Stimulated activated CD8-positive, alpha-beta memory T cell treated with anti-CD3 and anti-CD28 coated beads, Interleukin-15, amount 100 ng/mL, for 48 hours (primary cell): Measurements from ENCODE around the gene SUCNR1.
"Not testable (repeated sequence)": the region's sequence is repeated elsewhere in the genome, so short reads cannot be mapped to it uniquely, and the experiment has no call there.

Source experiments
- DNase-seq, 2 donors: peaks; one replicate each; pipeline ENCODE4 v3.0.0-alpha.2; 2020; ENCODE audit warnings: low read depth in 2 of 2

The SUCNR1 gene

DNA sequence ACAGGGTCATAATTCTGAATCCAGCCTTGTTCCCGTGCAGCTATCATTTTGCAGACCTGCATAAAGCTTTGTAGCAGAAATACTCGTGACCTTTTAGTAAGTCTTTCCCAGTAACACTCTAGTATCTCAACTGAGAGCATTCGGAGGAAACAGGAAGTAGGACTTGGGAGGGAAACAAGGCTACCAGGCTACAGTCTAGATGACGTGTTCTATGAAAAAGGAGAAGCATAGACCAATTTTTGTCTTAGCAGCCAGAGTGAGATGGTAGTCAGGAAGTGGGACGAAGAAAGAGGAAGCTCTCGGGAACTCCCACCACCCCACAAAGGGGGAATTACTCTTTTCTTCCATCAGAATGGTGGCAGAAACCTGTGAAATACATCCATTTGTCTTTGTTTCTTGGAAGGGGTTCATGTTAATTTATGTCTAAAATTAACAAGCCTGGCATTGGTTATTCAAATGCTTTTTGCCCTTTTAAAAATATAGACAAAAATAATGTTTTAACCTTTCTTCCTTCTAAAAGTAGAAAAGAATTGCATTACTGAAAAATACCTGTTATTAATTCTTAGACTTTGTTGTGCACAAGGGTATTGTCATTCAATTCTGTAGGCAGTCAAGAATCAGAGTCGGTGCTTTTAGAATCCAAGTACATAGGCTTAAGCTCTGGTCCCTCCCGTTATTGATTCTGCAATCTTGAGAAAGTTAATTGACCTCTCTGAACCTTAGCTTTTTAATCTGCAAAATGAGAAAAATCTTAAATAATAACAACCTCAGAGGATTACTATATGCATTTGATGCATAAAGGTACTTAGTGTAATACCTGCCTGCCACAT is 1.6 kb upstream of the SUCNR1 start:
- no peak for DNase-seq

DNA sequence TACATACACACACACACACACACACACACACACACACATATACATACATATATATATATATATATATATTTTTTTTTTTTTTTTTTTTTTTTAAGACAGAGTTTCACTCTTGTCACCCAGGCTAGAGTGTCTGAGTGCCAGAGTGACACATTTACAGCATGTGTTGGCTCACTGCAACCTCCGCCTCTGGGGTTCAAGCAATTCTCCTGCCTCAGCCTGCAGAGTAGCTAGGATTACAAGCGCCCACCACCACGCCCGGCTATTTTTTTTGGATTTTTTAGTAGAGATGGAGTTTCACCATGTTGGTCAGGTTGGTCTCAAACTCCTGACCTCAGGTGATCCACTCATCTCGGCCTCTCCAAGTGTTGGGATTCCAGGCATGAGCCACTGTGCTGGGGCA is 636 bp downstream of the SUCNR1 start:
- DNase-seq: not testable (repeated sequence)

DNA sequence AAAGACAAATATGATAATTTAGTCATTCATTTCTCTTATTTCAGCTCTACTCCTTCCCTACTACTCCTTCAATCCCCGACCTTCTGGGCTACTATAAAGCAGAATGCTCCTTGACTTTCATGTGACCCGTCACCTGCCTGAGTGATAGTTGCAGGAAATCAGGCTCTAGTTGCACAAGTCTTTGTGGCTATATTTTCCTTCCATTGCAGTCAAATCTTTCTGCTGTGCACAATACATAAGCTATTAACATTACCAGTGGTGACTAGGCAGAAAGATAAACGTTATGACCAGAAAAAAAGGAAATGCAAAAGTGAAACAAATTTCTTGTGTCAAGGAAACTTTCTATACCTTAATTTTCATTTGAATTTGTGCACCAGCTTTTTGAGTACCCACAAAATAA is 2.3 kb downstream of the SUCNR1 start:
- DNase-seq: no peak

DNA sequence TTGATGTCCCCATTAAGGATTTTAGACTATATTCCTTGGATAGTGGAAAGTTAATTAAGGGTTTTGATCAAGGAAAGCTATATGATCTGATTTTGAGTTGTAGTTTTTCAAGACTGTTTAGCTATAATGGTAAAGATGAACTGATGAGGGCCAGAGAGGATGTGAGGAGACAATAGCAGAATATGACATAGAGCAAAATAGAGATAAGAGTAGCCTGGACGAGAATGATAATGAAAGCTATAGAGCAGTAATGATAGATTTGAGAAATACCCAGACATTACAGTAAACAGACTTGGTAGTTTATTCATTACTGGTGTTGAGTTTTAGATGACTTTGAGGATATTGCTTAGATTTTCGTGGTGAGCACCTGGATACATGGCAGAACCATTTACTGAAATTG is 3.8 kb downstream of the SUCNR1 start:
- no peak for DNase-seq

DNA sequence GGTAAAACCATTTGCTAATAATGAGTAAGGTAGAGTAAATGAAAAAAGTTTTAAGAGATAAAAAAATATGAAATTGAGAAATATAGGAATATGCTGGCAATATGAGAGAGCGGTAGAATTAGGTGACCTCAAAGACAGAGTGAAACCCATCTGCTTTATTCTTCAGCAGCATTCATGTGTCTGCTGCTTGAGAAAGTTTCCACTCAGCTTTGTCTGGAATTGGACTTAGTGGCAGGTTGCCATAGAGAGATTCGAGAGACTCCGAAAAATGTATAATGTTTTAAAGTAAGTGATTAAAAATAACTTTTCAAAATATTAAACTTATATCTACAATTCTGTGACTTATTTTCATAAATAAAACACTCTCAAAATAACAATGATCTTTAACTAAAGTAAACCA is 5.0 kb downstream of the SUCNR1 start:
- no peak for DNase-seq

DNA sequence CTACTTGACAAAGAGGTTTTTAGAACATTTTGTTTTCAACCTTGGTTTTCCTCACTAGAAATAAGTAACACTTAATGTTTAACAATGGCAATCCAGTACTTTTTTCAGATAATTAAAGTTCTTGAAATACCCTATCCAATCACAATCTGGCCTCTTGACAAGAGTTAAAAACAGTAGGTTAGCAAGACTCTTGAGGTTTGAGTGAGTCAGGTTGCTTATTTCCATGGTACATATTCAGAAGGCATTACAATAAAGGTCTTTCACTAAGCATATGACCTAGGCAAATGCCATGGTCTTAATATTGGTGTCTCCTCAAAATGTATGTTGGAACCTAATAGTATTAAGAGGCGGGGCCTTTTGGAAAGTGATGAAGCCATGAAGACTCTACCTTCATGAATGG is 5.6 kb downstream of the SUCNR1 start:
- no peak for DNase-seq

DNA sequence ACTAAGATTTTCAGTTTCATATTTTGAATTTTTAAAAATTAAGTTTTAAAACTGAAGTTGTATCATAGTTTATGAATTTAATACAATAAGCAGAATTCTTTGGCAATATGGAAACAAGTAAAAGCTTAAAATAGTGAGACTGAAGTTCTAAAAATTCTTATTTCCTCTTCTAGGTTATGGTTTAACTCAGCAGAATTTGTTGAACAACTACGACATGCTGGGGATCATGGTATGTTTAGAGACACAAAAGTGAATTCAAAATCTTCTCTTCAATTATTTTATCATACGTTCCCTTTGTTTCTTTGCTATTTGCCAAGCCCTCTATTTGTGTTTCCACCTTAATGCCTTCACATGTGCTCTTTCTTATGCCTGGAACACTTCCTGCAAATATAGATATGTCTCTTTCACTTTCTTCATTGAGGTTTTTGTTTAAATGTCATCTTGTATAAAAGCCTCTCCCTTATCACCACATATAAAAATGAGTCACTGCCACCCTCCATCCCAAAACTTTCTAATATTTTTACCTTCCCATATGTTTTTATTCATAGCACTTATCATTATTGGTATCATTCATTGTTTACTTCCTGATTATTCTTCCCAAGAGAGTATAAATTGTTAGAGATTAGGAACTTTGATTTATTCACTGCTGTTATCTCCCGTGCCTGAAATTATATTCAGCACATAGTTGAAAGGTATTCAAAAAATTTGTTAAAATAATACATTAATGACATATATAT is 6.4 kb downstream of the SUCNR1 start:
- no peak for DNase-seq

DNA sequence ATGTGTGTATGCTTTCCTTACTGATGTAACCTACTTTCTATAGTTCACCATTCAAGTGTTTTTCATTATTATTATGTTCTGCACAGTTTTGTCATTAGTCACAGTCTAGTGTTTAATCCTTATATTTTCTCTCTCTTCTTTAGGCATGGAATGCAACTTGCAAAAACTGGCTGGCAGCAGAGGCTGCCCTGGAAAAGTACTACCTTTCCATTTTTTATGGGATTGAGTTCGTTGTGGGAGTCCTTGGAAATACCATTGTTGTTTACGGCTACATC is 6.9 kb downstream of the SUCNR1 start:
- no peak for DNase-seq

DNA sequence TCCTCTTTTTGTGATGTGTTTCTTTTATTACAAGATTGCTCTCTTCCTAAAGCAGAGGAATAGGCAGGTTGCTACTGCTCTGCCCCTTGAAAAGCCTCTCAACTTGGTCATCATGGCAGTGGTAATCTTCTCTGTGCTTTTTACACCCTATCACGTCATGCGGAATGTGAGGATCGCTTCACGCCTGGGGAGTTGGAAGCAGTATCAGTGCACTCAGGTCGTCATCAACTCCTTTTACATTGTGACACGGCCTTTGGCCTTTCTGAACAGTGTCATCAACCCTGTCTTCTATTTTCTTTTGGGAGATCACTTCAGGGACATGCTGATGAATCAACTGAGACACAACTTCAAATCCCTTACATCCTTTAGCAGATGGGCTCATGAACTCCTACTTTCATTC is 7.7 kb downstream of the SUCNR1 start:
- no peak for DNase-seq

DNA sequence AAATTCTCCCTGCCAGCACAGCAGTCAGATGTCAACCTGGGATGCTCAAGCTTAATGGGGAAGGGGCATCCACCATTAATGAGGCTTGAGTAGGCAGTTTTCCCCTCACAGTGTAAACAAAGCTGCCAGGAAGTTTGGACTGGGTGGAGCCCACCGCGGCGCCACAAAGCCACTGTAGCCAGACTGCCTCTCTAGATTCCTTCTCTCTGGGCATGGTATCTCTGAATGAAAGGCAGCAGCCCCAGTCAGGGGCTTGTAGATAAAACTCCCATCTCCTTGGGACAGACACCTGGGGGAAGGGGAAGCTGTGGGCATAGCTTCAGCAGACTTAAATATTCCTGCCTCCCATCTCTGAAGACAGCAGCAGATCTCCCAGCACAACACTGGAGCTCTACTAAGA is 12.0 kb downstream of the SUCNR1 start:
- DNase-seq: not testable (repeated sequence)

DNA sequence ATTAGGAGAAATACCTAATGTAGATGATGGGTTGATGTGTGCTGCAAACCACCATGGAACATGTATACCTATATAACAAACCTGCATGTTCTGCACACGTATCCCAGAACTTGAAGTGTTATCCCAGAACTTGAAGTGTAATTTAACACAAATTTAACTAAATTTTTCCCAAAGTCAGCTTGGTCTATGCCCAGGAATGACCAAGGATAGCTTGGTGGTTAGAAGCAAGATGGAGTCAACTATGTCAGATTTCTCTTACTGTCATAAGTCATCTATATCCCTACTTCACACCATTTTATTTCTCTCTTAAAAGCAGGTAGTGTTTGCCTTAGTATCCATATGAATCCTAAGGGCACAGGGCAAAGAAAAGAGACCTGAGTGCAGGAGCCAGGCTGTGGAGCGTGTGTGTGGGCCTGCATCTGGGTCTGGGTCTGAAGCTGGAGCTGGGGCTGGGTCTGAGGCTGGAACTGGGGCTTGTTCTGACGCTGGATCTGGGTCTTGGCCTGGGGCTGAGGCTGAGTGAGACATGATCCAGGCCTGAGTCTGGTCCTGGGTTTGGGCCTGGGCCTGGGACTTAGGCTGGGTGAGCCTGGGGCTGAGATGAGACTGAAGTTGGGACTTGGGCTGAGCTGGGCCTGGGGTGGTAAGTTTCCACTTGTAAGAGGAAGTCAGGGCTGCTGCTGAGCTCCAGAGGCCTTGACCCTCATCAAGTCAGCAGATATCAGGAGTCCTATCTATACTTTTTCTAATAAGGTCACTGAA is 14.2 kb downstream of the SUCNR1 start:
- DNase-seq: not testable (repeated sequence)

DNA sequence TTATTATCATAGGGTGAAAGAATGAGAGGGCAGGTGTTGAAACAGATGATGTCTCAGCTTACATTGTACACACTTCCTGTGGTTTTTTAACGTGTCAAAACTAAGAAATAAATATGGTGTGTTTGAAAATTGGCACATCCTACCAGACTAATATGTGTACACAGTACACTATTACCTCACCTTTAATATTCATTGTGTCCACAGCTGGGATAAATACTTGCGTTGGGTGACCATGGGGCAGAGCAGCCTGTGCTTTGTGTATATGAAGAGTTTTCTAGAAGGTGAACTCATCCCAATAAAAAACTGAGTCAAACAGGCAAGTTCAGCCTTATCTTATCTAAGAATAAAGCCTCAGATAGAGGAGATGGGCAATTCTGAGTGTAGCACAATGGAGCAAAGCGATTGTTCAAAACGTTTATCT is 17.3 kb downstream of the SUCNR1 start:
- no peak for DNase-seq

DNA sequence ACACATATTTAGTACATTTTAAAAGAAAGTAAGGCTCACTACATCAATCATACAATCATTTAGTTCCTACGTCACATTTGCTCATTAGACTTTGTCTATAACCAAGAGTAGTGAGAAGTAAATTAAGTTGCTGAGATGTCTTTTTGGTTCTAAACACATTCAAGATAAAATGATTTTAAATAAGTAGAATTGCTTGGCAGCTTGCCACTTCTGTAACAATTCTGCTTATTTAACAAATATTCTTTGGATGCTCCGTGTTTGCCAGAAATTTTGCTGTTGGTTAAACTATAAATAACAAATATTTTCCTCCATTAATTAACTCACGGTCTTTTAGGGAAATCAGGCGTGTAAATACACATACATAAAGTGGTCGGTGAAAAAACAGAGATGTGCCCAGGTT is 18.3 kb downstream of the SUCNR1 start:
- no peak for DNase-seq

DNA sequence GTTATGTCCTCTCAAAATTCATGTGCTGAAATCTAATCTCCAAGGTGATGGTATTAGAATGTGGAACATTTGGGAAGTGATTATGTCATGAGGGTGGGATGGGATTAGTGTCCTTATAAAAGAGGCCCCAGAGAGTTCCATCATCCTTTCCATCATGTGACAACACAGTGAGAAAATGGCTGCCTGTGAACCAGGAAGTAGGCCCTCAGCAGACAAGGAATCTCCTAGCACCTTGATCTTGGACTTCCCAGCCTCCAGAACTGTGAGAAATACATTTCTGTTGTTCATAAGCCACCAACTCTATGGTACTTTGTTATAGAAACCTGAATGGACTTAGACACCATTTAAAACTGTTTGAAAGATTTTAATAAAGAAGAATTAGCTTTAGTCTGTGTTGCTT is 20.8 kb downstream of the SUCNR1 start:
- DNase-seq: no peak

DNA sequence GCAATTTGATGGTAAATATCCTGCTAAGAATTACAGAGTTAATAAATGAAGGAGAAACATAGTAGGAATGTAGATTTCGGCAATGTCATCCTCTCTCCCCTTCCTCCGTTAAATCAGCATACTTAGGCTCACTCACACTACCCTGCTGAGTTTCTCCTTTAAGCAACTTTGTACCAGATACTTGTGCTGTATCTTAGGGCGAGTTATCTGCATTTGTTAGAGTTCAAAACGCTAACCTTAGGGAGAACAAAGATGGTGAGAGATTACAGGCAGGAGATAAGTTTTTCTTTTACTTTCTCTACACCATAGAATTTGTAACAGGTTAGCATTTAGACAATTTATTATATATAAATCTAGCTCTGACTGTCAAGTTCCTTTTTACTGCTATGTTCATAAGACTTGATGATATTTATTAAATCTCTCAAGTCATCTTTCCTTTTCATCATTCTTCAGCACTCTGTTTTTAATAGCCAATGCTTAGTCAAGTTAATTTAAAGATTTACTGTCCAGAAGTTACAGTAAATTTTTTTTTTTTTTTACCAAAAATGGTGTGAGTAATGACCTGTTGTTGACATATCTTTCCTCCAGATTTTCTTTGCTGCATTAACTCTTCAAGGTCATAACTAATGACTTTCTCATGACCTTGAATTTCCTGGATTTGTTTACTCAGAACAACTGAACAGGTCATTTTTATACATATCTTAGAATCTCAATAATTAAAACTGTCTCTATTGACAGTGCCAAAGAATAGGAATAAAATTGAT is 22.2 kb downstream of the SUCNR1 start:
- no peak for DNase-seq

DNA sequence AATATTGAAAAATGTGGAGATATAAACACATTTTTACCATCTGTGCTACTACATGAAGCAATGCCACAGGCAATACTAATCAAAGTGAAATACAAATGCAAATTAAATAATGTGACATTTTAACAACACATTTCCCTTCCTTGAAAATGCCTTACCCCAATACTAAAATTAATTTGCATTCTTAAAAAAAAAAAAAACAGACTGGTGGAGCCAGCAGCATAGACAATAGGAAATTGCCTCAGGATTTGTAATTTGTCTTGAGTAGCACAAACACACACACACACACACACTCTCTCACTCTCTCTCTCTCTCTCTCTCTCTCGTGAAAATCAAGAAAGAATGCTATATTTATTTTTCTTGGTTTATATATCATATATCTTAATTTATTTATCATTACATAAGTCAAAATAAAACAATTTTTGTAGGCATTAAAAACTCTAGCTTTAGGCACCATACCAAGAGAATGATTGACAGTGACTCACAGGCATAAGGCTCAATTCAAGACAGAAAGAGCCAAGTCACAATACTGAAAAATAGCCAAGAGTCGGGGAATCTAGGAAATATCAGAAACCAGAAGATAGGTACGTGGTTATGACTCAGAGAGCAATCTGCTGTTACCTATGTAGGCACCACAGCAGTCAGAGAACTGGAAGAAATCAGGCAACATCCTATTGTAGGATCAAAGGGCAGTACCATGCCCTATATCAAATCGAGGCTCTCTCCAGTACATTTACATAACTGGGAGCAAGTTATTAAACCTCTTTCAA is 23.0 kb downstream of the SUCNR1 start:
- DNase-seq: no peak

DNA sequence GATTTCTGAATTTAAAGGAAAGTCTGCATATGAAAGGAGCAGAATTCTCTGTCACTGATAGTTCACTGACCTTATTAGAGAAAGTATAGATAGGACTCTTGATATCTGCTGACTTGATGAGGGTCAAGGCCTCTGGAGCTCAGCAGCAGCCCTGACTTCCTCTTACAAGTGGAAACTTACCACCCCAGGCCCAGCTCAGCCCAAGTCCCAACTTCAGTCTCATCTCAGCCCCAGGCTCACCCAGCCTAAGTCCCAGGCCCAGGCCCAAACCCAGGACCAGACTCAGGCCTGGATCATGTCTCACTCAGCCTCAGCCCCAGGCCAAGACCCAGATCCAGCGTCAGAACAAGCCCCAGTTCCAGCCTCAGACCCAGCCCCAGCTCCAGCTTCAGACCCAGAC is 24.7 kb downstream of the SUCNR1 start:
- not testable (repeated sequence) for DNase-seq

DNA sequence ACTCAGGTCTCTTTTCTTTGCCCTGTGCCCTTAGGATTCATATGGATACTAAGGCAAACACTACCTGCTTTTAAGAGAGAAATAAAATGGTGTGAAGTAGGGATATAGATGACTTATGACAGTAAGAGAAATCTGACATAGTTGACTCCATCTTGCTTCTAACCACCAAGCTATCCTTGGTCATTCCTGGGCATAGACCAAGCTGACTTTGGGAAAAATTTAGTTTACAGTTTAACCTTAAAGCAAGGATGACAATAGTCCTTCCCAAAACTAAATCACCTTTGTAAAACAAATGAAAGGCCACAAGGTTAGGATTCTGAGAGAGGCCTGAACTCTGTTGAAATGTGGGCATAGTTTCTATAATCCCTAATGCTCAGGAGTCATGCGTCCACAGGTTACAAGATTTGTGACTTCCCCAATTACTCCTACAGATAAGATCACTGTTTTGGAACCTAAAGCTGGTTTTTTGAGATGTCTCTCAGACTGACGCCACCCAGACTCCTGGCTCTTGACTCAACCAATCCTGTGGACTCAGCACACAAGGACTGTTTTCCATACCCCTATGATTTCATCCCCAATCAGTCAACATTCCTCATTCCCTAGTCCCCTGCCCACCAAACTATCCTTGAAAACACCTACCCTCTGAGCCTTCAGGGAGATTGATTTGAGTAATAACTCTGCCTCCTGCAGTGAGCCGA is 25.3 kb downstream of the SUCNR1 start:
- DNase-seq: not testable (repeated sequence)

DNA sequence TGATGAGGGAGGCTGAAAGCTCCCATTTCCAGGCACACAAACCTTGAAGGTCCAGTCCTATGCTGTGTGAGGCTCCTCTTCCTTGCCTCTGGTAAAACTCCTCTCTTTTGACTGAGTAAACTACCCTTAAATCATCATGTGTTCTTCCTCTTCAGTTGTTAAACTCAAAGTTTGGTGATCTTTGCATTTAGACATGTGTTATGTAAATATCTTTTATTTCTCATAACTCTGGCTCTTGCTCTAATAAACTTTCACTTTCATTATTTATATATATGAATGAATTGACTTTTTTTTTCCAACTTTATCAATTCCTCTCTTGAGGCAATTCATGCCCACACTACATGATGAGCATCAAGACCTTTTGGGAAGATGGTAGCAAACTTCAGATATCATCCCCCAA is 26.6 kb downstream of the SUCNR1 start:
- no peak for DNase-seq

DNA sequence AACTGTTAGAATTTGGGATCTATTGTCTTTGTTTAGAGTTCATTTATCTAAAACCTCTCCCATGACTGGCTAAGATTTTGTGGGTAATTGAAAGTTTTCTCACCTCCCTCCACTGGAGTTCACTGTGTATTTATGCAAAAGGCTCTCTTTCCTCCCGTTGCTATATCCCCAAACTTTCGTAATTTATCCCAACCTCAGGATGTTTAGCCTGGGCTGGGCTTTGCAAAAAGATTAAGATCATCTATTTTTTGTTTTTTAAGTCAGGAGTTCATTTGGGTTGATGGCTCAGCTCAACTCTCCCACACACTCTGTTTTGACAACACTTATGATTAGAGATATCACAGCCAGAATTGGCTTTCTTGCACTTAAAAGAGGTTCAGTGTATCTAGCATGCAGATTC is 27.0 kb downstream of the SUCNR1 start:
- no peak for DNase-seq
